Keratinocyte (primary cell): ENCODE measurements around the gene PSMB10. TPM values are rescaled to one million over a fixed set of nuclear protein-coding genes. Genes with fewer than 3 reads are reported as not detected.

Experiments used
- DNase-seq: peaks from one replicate; pipeline ENCODE4 v3.0.0-alpha.2; 2011; ENCODE audit warnings: low read depth, missing footprints, low spot score
- FAIRE-seq: peaks from 2 replicates; lab custom pipeline; 2011; peaks lifted over from hg19 to GRCh38; lab: Jason Lieb, UNC
- H2AFZ ChIP-seq: 2 replicates; pipeline ENCODE4 v1.6.0; 2012; ENCODE audit warnings: low read length, control low read depth, inconsistent platforms; ENCODE audit not compliant: control insufficient read depth
- H3K27ac ChIP-seq: 2 replicates; pipeline ENCODE4 v1.5.1; 2011; ENCODE audit warnings: low read length; ENCODE audit not compliant: control insufficient read depth, insufficient read depth
- H3K27me3 ChIP-seq: 3 replicates; pipeline ENCODE4 v1.6.0; 2011; ENCODE audit warnings: low read length; ENCODE audit not compliant: control insufficient read depth, insufficient read depth; ENCODE audit errors: extremely low read depth
- H3K36me3 ChIP-seq, 2 experiments: 2 replicates in 1 of 2; 3 replicates in 1 of 2; pipeline ENCODE4 v1.5.1; 2011; ENCODE audit warnings: low read length in 2 of 2, mild to moderate bottlenecking in 1 of 2; ENCODE audit not compliant: control insufficient read depth in 2 of 2, insufficient read depth in 2 of 2; ENCODE audit errors: extremely low read depth in 1 of 2
- H3K4me1 ChIP-seq: 3 replicates; pipeline ENCODE4 v1.5.1; 2011; ENCODE audit warnings: low read length; ENCODE audit not compliant: control insufficient read depth, insufficient read depth; ENCODE audit errors: extremely low read depth
- H3K4me2 ChIP-seq: 3 replicates; pipeline ENCODE4 v1.6.0; 2011; ENCODE audit warnings: low read depth, low read length; ENCODE audit not compliant: control insufficient read depth, insufficient read depth; ENCODE audit errors: extremely low read depth
- H3K4me3 ChIP-seq, 3 experiments: fragments of 200-600 bp in 1 of 3; sonication (generic) in 1 of 3; 2 replicates in 2 of 3; 3 replicates in 1 of 3; pipeline ENCODE4 v1.5.1; 2011 to 2016; ENCODE audit warnings: low read length in 3 of 3, mild to moderate bottlenecking in 3 of 3, control low read depth in 2 of 3, inconsistent platforms in 1 of 3, low read depth in 1 of 3, mixed read lengths in 1 of 3, mixed run types in 1 of 3, moderate library complexity in 1 of 3; ENCODE audit not compliant: control insufficient read depth in 2 of 3, insufficient read depth in 2 of 3; ENCODE audit errors: extremely low read depth in 1 of 3
- H3K79me2 ChIP-seq: 2 replicates; pipeline ENCODE4 v1.6.0; 2012; ENCODE audit warnings: low read length; ENCODE audit not compliant: control insufficient read depth, insufficient read depth
- H3K9ac ChIP-seq: 3 replicates; pipeline ENCODE4 v1.6.0; 2011; ENCODE audit warnings: low read length; ENCODE audit not compliant: control insufficient read depth, insufficient read depth; ENCODE audit errors: extremely low read depth
- H3K9me1 ChIP-seq: 3 replicates; pipeline ENCODE4 v1.6.0; 2011; ENCODE audit warnings: low read length; ENCODE audit not compliant: control insufficient read depth, insufficient read depth; ENCODE audit errors: extremely low read depth
- H3K9me3 ChIP-seq: 2 replicates; pipeline ENCODE4 v1.5.1; 2012; ENCODE audit warnings: low read depth, low read length; ENCODE audit not compliant: control insufficient read depth
- H4K20me1 ChIP-seq: 3 replicates; pipeline ENCODE4 v1.6.0; 2011; ENCODE audit warnings: low read length; ENCODE audit not compliant: control insufficient read depth, insufficient read depth; ENCODE audit errors: extremely low read depth
- EZH2 ChIP-seq: IDR thresholded peaks from one replicate; pipeline ENCODE4 v1.6.1; 2012; ENCODE audit warnings: inconsistent platforms, mild to moderate bottlenecking, low read length, moderate library complexity
- dilution Hi-C: fragments of 300-500 bp; cut with MboI; formaldehyde crosslinking; loops from one replicate; pipeline ENCODE4 v1.7.0; 2020; ENCODE audit warnings: low sequenced_read_pairs; ENCODE audit not compliant: extremely low pct_ligation_motif_present
- polyA plus RNA-seq, 5 experiments: library from polyadenylated mRNA; depleted of rRNA in 3 of 5; stranded (reverse) in 3 of 5; stranded (forward) in 1 of 5; unstranded in 1 of 5; fragments of >200 nt; gene quantifications; 1 replicate in 1 of 5; 2 replicates in 3 of 5; 3 replicates in 1 of 5; pipeline versions ENCODE4 v1.2.1 to v1.2.3, GENCODE V29; 2011 to 2012; ENCODE audit warnings: missing spikeins in 2 of 5, low read depth in 1 of 5, low replicate concordance in 1 of 5
- TF ChIP-seq, protein P1 (sequence below), 3 experiments: IDR thresholded peaks in 1 of 3; conservative IDR thresholded peaks in 1 of 3; optimal IDR thresholded peaks in 1 of 3; 2 replicates in 2 of 3; 3 replicates in 1 of 3; pipeline versions ENCODE3 to v1.5.1; 2011; ENCODE audit warnings: low read length in 3 of 3, mild to moderate bottlenecking in 3 of 3, moderate library complexity in 2 of 3, control low read depth in 1 of 3, inconsistent platforms in 1 of 3; ENCODE audit not compliant: insufficient read depth in 2 of 3; ENCODE audit errors: extremely low read depth in 1 of 3

The PSMB10 gene
- polyA plus RNA-seq, 1 donor (not counting 4 experiments of a cell fraction or from before 2014, with no cell fraction given), result 11.1 TPM

GRCh38 chr16:67930191-67930590 is 6.5 kb downstream of the PSMB10 start:
- DNase-seq, result no peak
- Histone ChIP-seq H3K9me1 (no peaks in the 10 kb centered on the region), H3K27ac (no peak overlapping the region), H3K9ac (no peak overlapping the region), H3K27me3 (no peaks in the 10 kb centered on the region), H4K20me1 (peaks cover 3% of the 10 kb centered on the region), H3K4me2 (no peak overlapping the region), H3K4me1 (peaks cover 23% of the 10 kb centered on the region), H3K4me3 (no peak overlapping the region), H3K79me2 (peaks cover 2% of the 10 kb centered on the region), H2AFZ (no peak overlapping the region), H3K36me3 (peaks cover 18 to 20% of the 10 kb centered on the region in 2 experiments), H3K9me3 (no peaks in the 10 kb centered on the region)
- no peak for TF ChIP-seq EZH2
- dilution Hi-C loops, result no loop called here
- no peak for FAIRE-seq

DNA sequence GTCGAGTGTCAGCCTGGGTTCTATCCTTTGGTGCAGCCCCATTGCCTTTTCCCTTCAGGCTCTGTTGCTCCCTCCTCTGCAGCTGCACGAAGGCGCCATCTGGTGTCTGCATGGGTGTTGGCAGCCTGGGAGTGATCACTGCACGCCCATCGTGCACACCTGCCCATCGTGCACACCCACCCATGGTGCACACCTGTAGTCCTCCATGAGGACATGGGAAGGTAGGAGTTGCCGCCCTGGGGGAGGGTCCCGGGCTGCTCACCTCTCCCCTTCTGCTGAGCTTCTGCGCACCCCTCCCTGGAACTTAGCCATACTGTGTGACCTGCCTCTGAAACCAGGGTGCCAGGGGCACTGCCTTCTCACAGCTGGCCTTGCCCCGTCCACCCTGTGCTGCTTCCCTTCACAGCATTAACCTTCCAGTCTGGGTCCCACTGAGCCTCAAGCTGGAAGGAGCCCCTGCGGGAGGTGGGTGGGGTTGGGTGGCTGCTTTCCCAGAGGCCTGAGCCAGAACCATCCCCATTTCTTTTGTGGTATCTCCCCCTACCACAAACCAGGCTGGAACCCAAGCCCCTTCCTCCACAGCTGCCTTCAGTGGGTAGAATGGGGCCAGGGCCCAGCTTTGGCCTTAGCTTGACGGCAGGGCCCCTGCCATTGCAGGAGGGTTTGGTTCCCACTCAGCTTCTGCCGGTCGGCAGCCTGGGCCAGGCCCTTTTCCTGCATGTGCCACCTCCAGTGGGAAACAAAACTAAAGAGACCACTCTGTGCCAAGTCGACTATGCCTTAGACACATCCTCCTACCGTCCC is 7.9 kb downstream of the PSMB10 start:
- Histone ChIP-seq H3K9ac (no peak overlapping the region), H3K9me1 (no peaks in the 10 kb centered on the region), H3K4me2 (no peak overlapping the region), H3K79me2 (no peaks in the 10 kb centered on the region), H3K27me3 (no peaks in the 10 kb centered on the region), H3K27ac (no peak overlapping the region), H3K4me3 (no peak overlapping the region), H3K4me1 (peaks cover 10% of the 10 kb centered on the region), H2AFZ (no peak overlapping the region), H3K9me3 (no peaks in the 10 kb centered on the region), H3K36me3 (peaks cover 20 to 21% of the 10 kb centered on the region in 2 experiments), H4K20me1 (peaks cover 3% of the 10 kb centered on the region)
- dilution Hi-C loops, result no loop called here
- DNase-seq (no peak), FAIRE-seq (peak; percentile 52)
- TF ChIP-seq EZH2, result no peak
- TF ChIP-seq, protein P1, sequence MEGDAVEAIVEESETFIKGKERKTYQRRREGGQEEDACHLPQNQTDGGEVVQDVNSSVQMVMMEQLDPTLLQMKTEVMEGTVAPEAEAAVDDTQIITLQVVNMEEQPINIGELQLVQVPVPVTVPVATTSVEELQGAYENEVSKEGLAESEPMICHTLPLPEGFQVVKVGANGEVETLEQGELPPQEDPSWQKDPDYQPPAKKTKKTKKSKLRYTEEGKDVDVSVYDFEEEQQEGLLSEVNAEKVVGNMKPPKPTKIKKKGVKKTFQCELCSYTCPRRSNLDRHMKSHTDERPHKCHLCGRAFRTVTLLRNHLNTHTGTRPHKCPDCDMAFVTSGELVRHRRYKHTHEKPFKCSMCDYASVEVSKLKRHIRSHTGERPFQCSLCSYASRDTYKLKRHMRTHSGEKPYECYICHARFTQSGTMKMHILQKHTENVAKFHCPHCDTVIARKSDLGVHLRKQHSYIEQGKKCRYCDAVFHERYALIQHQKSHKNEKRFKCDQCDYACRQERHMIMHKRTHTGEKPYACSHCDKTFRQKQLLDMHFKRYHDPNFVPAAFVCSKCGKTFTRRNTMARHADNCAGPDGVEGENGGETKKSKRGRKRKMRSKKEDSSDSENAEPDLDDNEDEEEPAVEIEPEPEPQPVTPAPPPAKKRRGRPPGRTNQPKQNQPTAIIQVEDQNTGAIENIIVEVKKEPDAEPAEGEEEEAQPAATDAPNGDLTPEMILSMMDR (optimal IDR thresholded peaks at IDR 0.05 in 1 of 3, IDR thresholded peaks at IDR 0.05 in 1 of 3, conservative IDR thresholded peaks at IDR 0.05 in 1 of 3; ENCODE audit: extremely low read depth in 1 of 3, insufficient read depth in 2 of 3, low read length in 3 of 3), result peak; percentile 91 to 100 (median 96)
